CD14-positive monocyte (primary cell): ENCODE results near the gene SQSTM1. TPM values are rescaled to one million over a fixed set of nuclear protein-coding genes. Genes with fewer than 3 reads are reported as not detected.

Experiments used
- DNase-seq, 3 donors: peaks; one replicate each; pipeline ENCODE4 v3.0.0-alpha.2; 2011 to 2022
- H2AFZ ChIP-seq: 2 replicates; pipeline ENCODE4 v1.6.0; 2012; ENCODE audit warnings: mild to moderate bottlenecking, low read depth, low read length, inconsistent platforms; ENCODE audit not compliant: insufficient read depth, poor library complexity, severe bottlenecking
- H3K27ac ChIP-seq, 2 donors: 1 replicate in 1 of 2; 2 replicates in 1 of 2; pipeline ENCODE4 v1.5.1; 2012 to 2013; ENCODE audit warnings: low read length in 2 of 2, control low read depth in 1 of 2, inconsistent platforms in 1 of 2, low read depth in 1 of 2, mild to moderate bottlenecking in 1 of 2
- H3K27me3 ChIP-seq, 2 donors: one replicate each; pipeline versions ENCODE4 v1.6.0 to v1.6.1; 2011 to 2013; ENCODE audit warnings: low read length in 2 of 2; ENCODE audit not compliant: control insufficient read depth in 2 of 2, insufficient read depth in 2 of 2
- H3K36me3 ChIP-seq, 2 donors: replicated peaks in 1 of 2; 1 replicate in 1 of 2; 2 replicates in 1 of 2; pipeline versions ENCODE4 v1.5.1 to v1.6.1; 2012 to 2013; ENCODE audit warnings: low read length in 2 of 2, control low read depth in 1 of 2, inconsistent platforms in 1 of 2, mild to moderate bottlenecking in 1 of 2; ENCODE audit not compliant: insufficient read depth in 2 of 2, control insufficient read depth in 1 of 2
- H3K4me1 ChIP-seq, 2 donors: 1 replicate in 1 of 2; 2 replicates in 1 of 2; pipeline versions ENCODE4 v1.5.1 to v1.6.1; 2012 to 2013; ENCODE audit warnings: low read length in 2 of 2, control low read depth in 1 of 2, inconsistent platforms in 1 of 2, mild to moderate bottlenecking in 1 of 2, moderate library complexity in 1 of 2; ENCODE audit not compliant: insufficient read depth in 2 of 2, control insufficient read depth in 1 of 2
- H3K4me2 ChIP-seq: replicated peaks from 2 replicates; pipeline ENCODE3; 2012; ENCODE audit warnings: low read length, moderate library complexity, mild to moderate bottlenecking; ENCODE audit not compliant: poor library complexity, severe bottlenecking; ENCODE audit errors: extremely low read depth
- H3K4me3 ChIP-seq, 3 experiments: fragments of 200-600 bp in 1 of 3; sonication (generic) in 1 of 3; replicated peaks in 1 of 3; 1 replicate in 2 of 3; 2 replicates in 1 of 3; pipeline ENCODE4 v1.5.1; 2011 to 2013; ENCODE audit warnings: low read length in 3 of 3, mild to moderate bottlenecking in 3 of 3, control low read depth in 2 of 3, low read depth in 2 of 3, inconsistent platforms in 1 of 3, moderate library complexity in 1 of 3
- H3K79me2 ChIP-seq: 2 replicates; pipeline ENCODE4 v1.6.0; 2012; ENCODE audit warnings: mild to moderate bottlenecking, control low read depth, inconsistent platforms, low read length, moderate library complexity; ENCODE audit not compliant: insufficient read depth
- H3K9ac ChIP-seq: 2 replicates; pipeline ENCODE4 v1.6.0; 2017; ENCODE audit warnings: low read length, mild to moderate bottlenecking; ENCODE audit not compliant: insufficient read depth, poor library complexity, severe bottlenecking
- H3K9me3 ChIP-seq, 2 donors: replicated peaks in 1 of 2; 1 replicate in 1 of 2; 2 replicates in 1 of 2; pipeline versions ENCODE4 v1.5.1 to v1.6.1; 2012 to 2013; ENCODE audit warnings: low read length in 2 of 2, control low read depth in 1 of 2; ENCODE audit not compliant: control insufficient read depth in 1 of 2, insufficient read depth in 1 of 2
- H4K20me1 ChIP-seq: 2 replicates; pipeline ENCODE4 v1.6.0; 2012; ENCODE audit warnings: mild to moderate bottlenecking, low read length, control low read depth, moderate library complexity; ENCODE audit not compliant: insufficient read depth
- H3K27ac Mint-ChIP-seq, 7 donors: one replicate each; pipeline ENCODE4 v1.8.0; 2020; ENCODE audit warnings: mild to moderate bottlenecking in 7 of 7, mixed read lengths in 7 of 7, moderate library complexity in 6 of 7, inconsistent platforms in 2 of 7
- H3K27me3 Mint-ChIP-seq, 3 donors: one replicate each; pipeline ENCODE4 v1.8.0; 2021 to 2022; ENCODE audit warnings: low read depth in 3 of 3, mild to moderate bottlenecking in 3 of 3, mixed read lengths in 3 of 3, moderate library complexity in 3 of 3, inconsistent platforms in 1 of 3
- H3K36me3 Mint-ChIP-seq, 2 donors: one replicate each; pipeline ENCODE4 v1.8.0; 2020; ENCODE audit warnings: mixed read lengths in 2 of 2, inconsistent platforms in 1 of 2, mild to moderate bottlenecking in 1 of 2
- H3K4me1 Mint-ChIP-seq: one replicate; pipeline ENCODE4 v1.8.0; 2020; ENCODE audit warnings: mild to moderate bottlenecking, mixed read lengths
- H3K4me3 Mint-ChIP-seq, 2 donors: one replicate each; pipeline ENCODE4 v1.8.0; 2020; ENCODE audit warnings: mild to moderate bottlenecking in 2 of 2, mixed read lengths in 2 of 2, moderate library complexity in 1 of 2
- H3K9me3 Mint-ChIP-seq, 7 donors: one replicate each; pipeline ENCODE4 v1.8.0; 2020 to 2022; ENCODE audit warnings: mixed read lengths in 7 of 7, mild to moderate bottlenecking in 6 of 7, moderate library complexity in 6 of 7, inconsistent platforms in 2 of 7
- WGBS: methylation state at CpG from one replicate; pipeline ENCODE4 v1.1.5; 2013; ENCODE audit warnings: missing lambda C conversion rate; ENCODE audit not compliant: insufficient coverage; 5-methylcytosine and 5-hydroxymethylcytosine counted together
- intact Hi-C, 2 donors: fragments of 100-400 bp; cut with micrococcal nuclease; formaldehyde crosslinking; loops; one replicate each; pipeline versions ENCODE4 v1.15.0 to v1.15.1; 2023
- polyA plus RNA-seq, 3 donors: library from polyadenylated mRNA; depleted of rRNA in 1 of 3; unstranded in 2 of 3; stranded (reverse) in 1 of 3; fragments of 300-500 nt in 2 of 3; fragments of >200 nt in 1 of 3; fragmentation: Illumina TruSeq in 2 of 3; gene quantifications; 1 replicate in 2 of 3; 2 replicates in 1 of 3; pipeline ENCODE4 v1.2.3, GENCODE V29; 2012 to 2021
- TF ChIP-seq, protein P1 (sequence below): fragments of 200-600 bp; IDR thresholded peaks from one replicate; pipeline ENCODE4 v1.8.0; 2022; ENCODE audit warnings: antibody characterized with exemption, mild to moderate bottlenecking

SQSTM1 gene
- polyA plus RNA-seq, 3 donors: 182 to 312 (median 275) TPM

DNA sequence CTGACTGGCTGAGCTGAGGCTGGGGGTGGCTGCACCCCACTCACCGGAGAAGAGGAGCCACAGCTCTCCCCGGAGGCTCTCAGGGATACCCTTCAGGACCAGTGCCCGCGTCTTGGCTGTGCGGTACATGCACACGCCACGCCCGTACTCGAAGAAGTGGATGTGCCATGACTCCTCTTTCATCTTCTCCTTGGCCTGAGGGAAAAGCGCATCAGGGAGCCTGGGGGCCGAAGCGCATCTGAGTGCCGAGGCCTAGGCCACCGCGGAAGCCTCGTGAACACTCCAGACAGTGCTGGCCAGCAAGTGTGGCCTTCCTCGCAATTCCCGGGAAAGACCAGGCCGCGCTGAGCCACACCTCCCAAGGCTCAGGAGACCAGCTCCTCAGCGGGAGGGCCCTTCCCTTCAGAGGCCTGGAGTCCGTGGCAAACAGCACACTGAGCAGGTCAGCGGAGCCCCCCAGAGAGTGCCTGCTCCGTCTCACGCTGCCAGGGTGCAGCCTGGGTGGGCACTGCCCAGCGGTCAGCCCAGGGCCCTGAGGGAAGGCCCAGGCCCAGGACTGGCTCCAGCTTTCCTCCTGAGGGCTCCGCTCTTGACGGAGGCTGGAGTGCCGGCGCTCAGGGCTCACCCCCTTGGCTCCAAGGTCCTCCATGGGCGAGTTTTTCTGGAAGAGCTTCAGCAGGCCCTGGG is 58.4 kb downstream of the SQSTM1 start:
- TF ChIP-seq, protein P1, sequence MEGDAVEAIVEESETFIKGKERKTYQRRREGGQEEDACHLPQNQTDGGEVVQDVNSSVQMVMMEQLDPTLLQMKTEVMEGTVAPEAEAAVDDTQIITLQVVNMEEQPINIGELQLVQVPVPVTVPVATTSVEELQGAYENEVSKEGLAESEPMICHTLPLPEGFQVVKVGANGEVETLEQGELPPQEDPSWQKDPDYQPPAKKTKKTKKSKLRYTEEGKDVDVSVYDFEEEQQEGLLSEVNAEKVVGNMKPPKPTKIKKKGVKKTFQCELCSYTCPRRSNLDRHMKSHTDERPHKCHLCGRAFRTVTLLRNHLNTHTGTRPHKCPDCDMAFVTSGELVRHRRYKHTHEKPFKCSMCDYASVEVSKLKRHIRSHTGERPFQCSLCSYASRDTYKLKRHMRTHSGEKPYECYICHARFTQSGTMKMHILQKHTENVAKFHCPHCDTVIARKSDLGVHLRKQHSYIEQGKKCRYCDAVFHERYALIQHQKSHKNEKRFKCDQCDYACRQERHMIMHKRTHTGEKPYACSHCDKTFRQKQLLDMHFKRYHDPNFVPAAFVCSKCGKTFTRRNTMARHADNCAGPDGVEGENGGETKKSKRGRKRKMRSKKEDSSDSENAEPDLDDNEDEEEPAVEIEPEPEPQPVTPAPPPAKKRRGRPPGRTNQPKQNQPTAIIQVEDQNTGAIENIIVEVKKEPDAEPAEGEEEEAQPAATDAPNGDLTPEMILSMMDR: no peak
- H3K27me3 Mint-ChIP-seq: peaks cover 0 to 1% (median 0%) of the 10 kb centered on the region in 3 donors
- intact Hi-C loops: no loop called here

DNA sequence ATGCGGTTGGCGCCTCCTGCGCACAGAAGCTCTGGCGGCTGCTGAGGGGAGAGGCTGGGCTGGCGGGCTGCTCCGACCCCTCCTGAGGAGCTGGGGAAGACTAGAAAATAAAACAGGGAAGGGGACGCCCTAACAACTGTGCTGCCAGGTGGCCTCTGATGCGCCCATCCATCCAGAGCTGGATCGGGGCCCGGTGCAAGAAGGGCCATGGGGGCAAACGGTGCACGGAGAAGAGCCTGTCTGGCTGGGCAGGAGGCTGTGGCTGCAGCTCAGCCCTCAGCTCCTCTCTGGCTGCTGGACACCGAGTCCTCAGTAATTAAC is 58.9 kb downstream of the SQSTM1 start:
- Histone ChIP-seq H3K9me3 (peaks cover 20 to 21% of the 10 kb centered on the region in 2 donors), H4K20me1 (no peaks in the 10 kb centered on the region), H3K27me3 (no peaks in the 10 kb centered on the region), H3K9ac (no peak overlapping the region), H3K27ac (no peak overlapping the region), H3K4me1 (peaks cover 9 to 10% of the 10 kb centered on the region in 2 donors), H3K36me3 (peaks cover 58 to 86% of the 10 kb centered on the region in 2 donors), H3K4me2 (no peak overlapping the region), H3K79me2 (no peaks in the 10 kb centered on the region), H3K4me3 (no peak overlapping the region), H2AFZ (no peak overlapping the region)
- TF ChIP-seq, protein P1: no peak
- intact Hi-C loops: no loop called here
- Mint-ChIP-seq H3K9me3 (peaks cover 16 to 23% (median 22%) of the 10 kb centered on the region in 7 donors), H3K4me1 (peaks cover 9% of the 10 kb centered on the region), H3K27ac (no peak overlapping the region), H3K4me3 (no peak overlapping the region), H3K27me3 (peaks cover 0 to 1% (median 0%) of the 10 kb centered on the region in 3 donors), H3K36me3 (peaks cover 63 to 83% of the 10 kb centered on the region in 2 donors)
- no peak for DNase-seq
- whole genome bisulfite sequencing: 99% methylated on average over 11 of the region's 13 CpGs

More for the DNA sequence above, 58.4 kb downstream of the SQSTM1 start:
- no peak for DNase-seq
- no peak overlapping the region for H3K4me2 ChIP-seq
- H2AFZ ChIP-seq: no peak overlapping the region
- Mint-ChIP-seq H3K9me3 (peaks cover 11 to 20% (median 18%) of the 10 kb centered on the region in 7 donors), H3K4me3 (no peak overlapping the region), H3K36me3 (peaks cover 63 to 83% of the 10 kb centered on the region in 2 donors), H3K4me1 (peaks cover 9% of the 10 kb centered on the region), H3K27ac (no peak overlapping the region)
- H3K9ac ChIP-seq: no peak overlapping the region
- WGBS: 98% methylated on average over 30 of the region's 31 CpGs
- peaks cover 15 to 16% of the 10 kb centered on the region in 2 donors for H3K9me3 ChIP-seq
- H3K27ac ChIP-seq: no peak overlapping the region
- no peaks in the 10 kb centered on the region for H3K79me2 ChIP-seq
- peaks cover 9 to 10% of the 10 kb centered on the region in 2 donors for H3K4me1 ChIP-seq
- no peaks in the 10 kb centered on the region for H3K27me3 ChIP-seq
- H3K4me3 ChIP-seq: no peak overlapping the region
- peaks cover 58 to 86% of the 10 kb centered on the region in 2 donors for H3K36me3 ChIP-seq
- H4K20me1 ChIP-seq: no peaks in the 10 kb centered on the region
